K562 (cell line): ENCODE results near the gene LOC101059915.

Experiments
- ATAC-seq: fragments of 200-7000 bp; cut with Tn5 transposase; 3 replicates; pipeline ENCODE4 v1.9.1; 2020; ENCODE audit warnings: moderate library complexity
- BruUV-seq: library from RNA; stranded (reverse); fragments of 400-500 nt; replicated peaks from 2 replicates; lab custom pipeline; 2021; lab: Mats Ljungman, UMichigan
- CTCF ChIA-PET: fragments of 300-600 bp; formaldehyde crosslinking; extraction: SDS; loops from one replicate; lab custom pipeline; 2021; ENCODE audit warnings: low intra/inter-chr PET ratio; lab: Yijun Ruan, JAX
- POLR2A ChIA-PET: fragments of 300-600, 350-650 bp; sonication (Branson Sonifier 250); formaldehyde crosslinking; extraction: SDS; loops from one replicate; lab custom pipeline; 2021; ENCODE audit warnings: antibody characterized with exemption, inconsistent platforms; lab: Yijun Ruan, JAX
- DNase-seq, 4 experiments: peaks; one replicate each; pipeline versions ENCODE4 v3.0.0 to v3.0.0-alpha.2; 2011 to 2018; ENCODE audit warnings: low spot score in 3 of 4, mixed read lengths in 3 of 4; ENCODE audit errors: extremely low read depth in 1 of 4
- FAIRE-seq: peaks from 2 replicates; lab custom pipeline; 2011; peaks lifted over from hg19 to GRCh38; lab: Jason Lieb, UNC
- H2AFZ ChIP-seq: 2 replicates; pipeline ENCODE4 v1.6.0; 2011; ENCODE audit warnings: low read depth, low read length, control low read depth, inconsistent platforms
- H3K27ac ChIP-seq: fragments of 200-600 bp; 3 replicates; pipeline ENCODE4 v1.8.0; 2011; ENCODE audit warnings: low read depth, mild to moderate bottlenecking, control low read depth, inconsistent platforms, low read length, moderate library complexity, mixed read lengths; ENCODE audit errors: extremely low read depth
- H3K27me3 ChIP-seq, 2 experiments: fragments of 300-600 bp in 1 of 2; 2 replicates in 1 of 2; 3 replicates in 1 of 2; pipeline versions ENCODE4 v1.6.0 to v1.8.0; 2011; ENCODE audit warnings: inconsistent platforms in 2 of 2, low read length in 2 of 2, mild to moderate bottlenecking in 1 of 2, mixed read lengths in 1 of 2, moderate library complexity in 1 of 2; ENCODE audit not compliant: control insufficient read depth in 2 of 2, insufficient read depth in 2 of 2
- H3K36me3 ChIP-seq: fragments of 300-600 bp; 3 replicates; pipeline ENCODE4 v1.8.0; 2011; ENCODE audit warnings: mild to moderate bottlenecking, low read length, inconsistent platforms; ENCODE audit not compliant: control insufficient read depth, insufficient read depth
- H3K4me1 ChIP-seq, 2 experiments: fragments of 200-600 bp in 1 of 2; replicated peaks in 1 of 2; 2 replicates in 1 of 2; 3 replicates in 1 of 2; pipeline versions ENCODE4 v1.5.1 to v1.8.0; 2011; ENCODE audit warnings: inconsistent platforms in 2 of 2, low read length in 2 of 2, mild to moderate bottlenecking in 1 of 2, mixed read lengths in 1 of 2, moderate library complexity in 1 of 2; ENCODE audit not compliant: control insufficient read depth in 2 of 2, insufficient read depth in 2 of 2
- H3K4me2 ChIP-seq: 2 replicates; pipeline ENCODE4 v1.6.1; 2011; ENCODE audit warnings: low read length, control low read depth, inconsistent platforms, mixed read lengths; ENCODE audit not compliant: insufficient read depth
- H3K4me3 ChIP-seq: fragments of 200-600 bp; sonication (generic), shearing (Covaris generic); 2 replicates; pipeline ENCODE4 v1.5.1; 2016; ENCODE audit warnings: control low read depth, inconsistent platforms
- H3K79me2 ChIP-seq: fragments of 200-600 bp; 3 replicates; pipeline ENCODE4 v1.8.0; 2011; ENCODE audit warnings: low read length, inconsistent platforms; ENCODE audit not compliant: control insufficient read depth, insufficient read depth
- H3K9ac ChIP-seq, 2 experiments: 2 replicates each; pipeline versions ENCODE4 v1.6.0 to v1.6.1; 2011; ENCODE audit warnings: low read depth in 2 of 2, low read length in 2 of 2, control low read depth in 1 of 2, inconsistent platforms in 1 of 2, mild to moderate bottlenecking in 1 of 2, mixed read lengths in 1 of 2; ENCODE audit not compliant: insufficient read depth in 1 of 2
- H3K9me1 ChIP-seq: one replicate; pipeline ENCODE4 v1.6.0; 2011; ENCODE audit warnings: inconsistent platforms, mild to moderate bottlenecking, low read length, moderate library complexity; ENCODE audit not compliant: control insufficient read depth, insufficient read depth
- H3K9me3 ChIP-seq: replicated peaks from 2 replicates; pipeline ENCODE4 v1.5.1; 2011; ENCODE audit warnings: low read depth, low read length, inconsistent platforms; ENCODE audit not compliant: control insufficient read depth, insufficient read depth
- H4K20me1 ChIP-seq: replicated peaks from 2 replicates; pipeline ENCODE4 v1.6.1; 2011; ENCODE audit warnings: low read length, inconsistent platforms, mixed read lengths; ENCODE audit not compliant: control insufficient read depth, insufficient read depth
- ARNT ChIP-seq, 2 experiments: fragments of 450-650 bp; IDR thresholded peaks; 2 replicates each; pipeline ENCODE4 v1.6.1; 2016; ENCODE audit warnings: mild to moderate bottlenecking in 1 of 2
- BDP1 ChIP-seq: IDR thresholded peaks from 3 replicates; pipeline ENCODE4 v1.6.1; 2011; ENCODE audit not compliant: insufficient read length, insufficient read depth
- GTF2F1 ChIP-seq: IDR thresholded peaks from 2 replicates; pipeline ENCODE4 v1.6.1; 2011; ENCODE audit warnings: low read depth, low read length, improper control_type of control experiment
- NFXL1 ChIP-seq: fragments of 450-650 bp; formaldehyde crosslinking; IDR thresholded peaks from 2 replicates; pipeline ENCODE4 v1.4.0; 2021; ENCODE audit warnings: mild to moderate bottlenecking
- ZNF165 ChIP-seq: fragments of 250-450 bp; sonication (Bioruptor Pico); IDR thresholded peaks from 2 replicates; pipeline ENCODE4 v1.4.0; 2020; ENCODE audit warnings: borderline replicate concordance
- WGBS: fragments of 100-300 bp; shearing (Covaris generic); methylation state at CpG from one replicate; pipeline ENCODE4 v1.1.6; 2016; ENCODE audit warnings: low coverage, mixed read lengths; ENCODE audit not compliant: insufficient coverage; ENCODE audit errors: missing lambda C conversion rate; 5-methylcytosine and 5-hydroxymethylcytosine counted together
- in situ Hi-C: fragments of 300-500 bp; cut with MboI; formaldehyde crosslinking; loops from 4 replicates; pipeline ENCODE4 v1.15.0; 2018; ENCODE audit warnings: inconsistent platforms, mixed read lengths
- intact Hi-C: fragments of 100-400 bp; cut with micrococcal nuclease; formaldehyde crosslinking; loops from 2 replicates; pipeline ENCODE4 v1.14.2; 2022
- TF ChIP-seq, protein P1 (sequence below): fragments of 450-650 bp; conservative IDR thresholded peaks from 2 replicates; pipeline ENCODE4 v1.6.1; 2016; ENCODE audit warnings: missing genetic modification characterization, low read depth, mild to moderate bottlenecking, missing compliant biosample characterization, moderate library complexity
- TF ChIP-seq, protein P2 (sequence below), 2 experiments: fragments of 450-650 bp in 1 of 2; sonication (generic) in 1 of 2; formaldehyde crosslinking in 1 of 2; IDR thresholded peaks; 2 replicates each; pipeline versions ENCODE4 v1.7.1 to v1.9.0; 2016 to 2022; ENCODE audit warnings: inconsistent platforms in 1 of 2, mild to moderate bottlenecking in 1 of 2, missing genetic modification reagents in 1 of 2
- TF ChIP-seq, protein P3 (sequence below): fragments of 200-400 bp; formaldehyde crosslinking; IDR thresholded peaks from 2 replicates; pipeline ENCODE4 v1.6.1; 2017; ENCODE audit warnings: mild to moderate bottlenecking, low read depth, low read length, moderate library complexity

LOC101059915 gene

DNA sequence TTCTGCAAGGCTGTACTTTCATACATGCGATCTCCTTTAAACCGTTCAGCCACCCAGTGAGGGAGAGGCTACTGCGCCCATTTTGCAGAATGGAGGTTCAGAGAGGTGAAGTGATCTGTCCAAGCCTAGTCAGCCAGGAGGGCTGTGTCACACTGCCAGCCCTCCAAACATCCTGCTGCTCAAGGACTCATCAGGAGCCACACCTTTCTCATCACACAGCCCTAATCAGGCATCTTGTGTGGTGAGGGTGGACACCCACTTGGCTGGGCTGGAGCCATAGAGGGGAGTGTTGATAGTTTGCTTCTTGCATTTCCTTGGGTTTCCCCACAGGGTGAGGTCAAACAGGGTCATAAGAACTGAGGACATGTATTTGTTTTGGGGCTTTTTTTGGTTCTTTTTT is 43.6 kb upstream of the LOC101059915 start (continued):
- TF ChIP-seq ZNF165 (CRISPR knock-in tag) (no peak), ARNT (IDR thresholded peaks at IDR 0.05) (no peak), NFXL1 (CRISPR knock-in tag) (no peak), BDP1 (no peak), GTF2F1 (no peak)
- TF ChIP-seq, protein P1, sequence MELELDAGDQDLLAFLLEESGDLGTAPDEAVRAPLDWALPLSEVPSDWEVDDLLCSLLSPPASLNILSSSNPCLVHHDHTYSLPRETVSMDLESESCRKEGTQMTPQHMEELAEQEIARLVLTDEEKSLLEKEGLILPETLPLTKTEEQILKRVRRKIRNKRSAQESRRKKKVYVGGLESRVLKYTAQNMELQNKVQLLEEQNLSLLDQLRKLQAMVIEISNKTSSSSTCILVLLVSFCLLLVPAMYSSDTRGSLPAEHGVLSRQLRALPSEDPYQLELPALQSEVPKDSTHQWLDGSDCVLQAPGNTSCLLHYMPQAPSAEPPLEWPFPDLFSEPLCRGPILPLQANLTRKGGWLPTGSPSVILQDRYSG (tag), result no peak

DNA sequence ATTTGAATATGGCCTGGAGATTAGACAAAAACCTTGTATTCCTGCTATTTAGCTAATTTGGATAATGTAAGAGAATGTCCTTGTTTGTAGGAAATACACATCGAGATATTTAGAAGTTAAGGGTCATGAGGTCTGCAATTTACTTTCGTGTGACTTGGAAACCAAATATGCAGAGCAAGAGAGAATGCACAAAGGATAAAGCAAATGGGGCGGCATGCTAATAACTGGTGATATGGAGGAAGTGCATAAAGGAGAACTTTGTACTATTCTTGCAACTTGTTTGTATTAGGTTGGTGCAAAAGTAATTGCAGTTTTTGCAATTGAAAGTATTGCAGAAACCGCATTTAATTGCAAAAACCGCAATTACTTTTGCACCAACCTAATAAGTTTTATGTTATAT is 41.9 kb upstream of the LOC101059915 start:
- Histone ChIP-seq H3K36me3 (no peaks in the 10 kb centered on the region), H3K27me3 (peaks cover 0 to 4% of the 10 kb centered on the region in 2 experiments; a peak in 2 of 5 replicates), H3K9me3 (no peaks in the 10 kb centered on the region), H4K20me1 (no peaks in the 10 kb centered on the region), H2AFZ (no peak overlapping the region), H3K4me3 (no peak overlapping the region), H3K27ac (no peak overlapping the region), H3K79me2 (no peaks in the 10 kb centered on the region), H3K4me1 (peaks cover 2 to 4% of the 10 kb centered on the region in 2 experiments; a peak in 2 of 5 replicates), H3K9ac (no peak overlapping the region), H3K9me1 (no peaks in the 10 kb centered on the region), H3K4me2 (no peak overlapping the region)
- intact Hi-C loops (no loop called here), in situ Hi-C loops (no loop called here)
- TF ChIP-seq, protein P2, sequence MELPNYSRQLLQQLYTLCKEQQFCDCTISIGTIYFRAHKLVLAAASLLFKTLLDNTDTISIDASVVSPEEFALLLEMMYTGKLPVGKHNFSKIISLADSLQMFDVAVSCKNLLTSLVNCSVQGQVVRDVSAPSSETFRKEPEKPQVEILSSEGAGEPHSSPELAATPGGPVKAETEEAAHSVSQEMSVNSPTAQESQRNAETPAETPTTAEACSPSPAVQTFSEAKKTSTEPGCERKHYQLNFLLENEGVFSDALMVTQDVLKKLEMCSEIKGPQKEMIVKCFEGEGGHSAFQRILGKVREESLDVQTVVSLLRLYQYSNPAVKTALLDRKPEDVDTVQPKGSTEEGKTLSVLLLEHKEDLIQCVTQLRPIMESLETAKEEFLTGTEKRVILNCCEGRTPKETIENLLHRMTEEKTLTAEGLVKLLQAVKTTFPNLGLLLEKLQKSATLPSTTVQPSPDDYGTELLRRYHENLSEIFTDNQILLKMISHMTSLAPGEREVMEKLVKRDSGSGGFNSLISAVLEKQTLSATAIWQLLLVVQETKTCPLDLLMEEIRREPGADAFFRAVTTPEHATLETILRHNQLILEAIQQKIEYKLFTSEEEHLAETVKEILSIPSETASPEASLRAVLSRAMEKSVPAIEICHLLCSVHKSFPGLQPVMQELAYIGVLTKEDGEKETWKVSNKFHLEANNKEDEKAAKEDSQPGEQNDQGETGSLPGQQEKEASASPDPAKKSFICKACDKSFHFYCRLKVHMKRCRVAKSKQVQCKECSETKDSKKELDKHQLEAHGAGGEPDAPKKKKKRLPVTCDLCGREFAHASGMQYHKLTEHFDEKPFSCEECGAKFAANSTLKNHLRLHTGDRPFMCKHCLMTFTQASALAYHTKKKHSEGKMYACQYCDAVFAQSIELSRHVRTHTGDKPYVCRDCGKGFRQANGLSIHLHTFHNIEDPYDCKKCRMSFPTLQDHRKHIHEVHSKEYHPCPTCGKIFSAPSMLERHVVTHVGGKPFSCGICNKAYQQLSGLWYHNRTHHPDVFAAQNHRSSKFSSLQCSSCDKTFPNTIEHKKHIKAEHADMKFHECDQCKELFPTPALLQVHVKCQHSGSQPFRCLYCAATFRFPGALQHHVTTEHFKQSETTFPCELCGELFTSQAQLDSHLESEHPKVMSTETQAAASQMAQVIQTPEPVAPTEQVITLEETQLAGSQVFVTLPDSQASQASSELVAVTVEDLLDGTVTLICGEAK (IDR thresholded peaks at IDR 0.05), result 0 out of 2 replicates have a peak, but pooled peaks have one; percentile 20
- TF ChIP-seq, protein P2 (CRISPR knock-in tag; IDR thresholded peaks at IDR 0.05), result no peak
- TF ChIP-seq, protein P3, sequence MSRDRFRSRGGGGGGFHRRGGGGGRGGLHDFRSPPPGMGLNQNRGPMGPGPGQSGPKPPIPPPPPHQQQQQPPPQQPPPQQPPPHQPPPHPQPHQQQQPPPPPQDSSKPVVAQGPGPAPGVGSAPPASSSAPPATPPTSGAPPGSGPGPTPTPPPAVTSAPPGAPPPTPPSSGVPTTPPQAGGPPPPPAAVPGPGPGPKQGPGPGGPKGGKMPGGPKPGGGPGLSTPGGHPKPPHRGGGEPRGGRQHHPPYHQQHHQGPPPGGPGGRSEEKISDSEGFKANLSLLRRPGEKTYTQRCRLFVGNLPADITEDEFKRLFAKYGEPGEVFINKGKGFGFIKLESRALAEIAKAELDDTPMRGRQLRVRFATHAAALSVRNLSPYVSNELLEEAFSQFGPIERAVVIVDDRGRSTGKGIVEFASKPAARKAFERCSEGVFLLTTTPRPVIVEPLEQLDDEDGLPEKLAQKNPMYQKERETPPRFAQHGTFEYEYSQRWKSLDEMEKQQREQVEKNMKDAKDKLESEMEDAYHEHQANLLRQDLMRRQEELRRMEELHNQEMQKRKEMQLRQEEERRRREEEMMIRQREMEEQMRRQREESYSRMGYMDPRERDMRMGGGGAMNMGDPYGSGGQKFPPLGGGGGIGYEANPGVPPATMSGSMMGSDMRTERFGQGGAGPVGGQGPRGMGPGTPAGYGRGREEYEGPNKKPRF, result no peak
- no peak for DNase-seq
- ChIA-PET POLR2A (no interaction called here), CTCF (no interaction called here)
- BruUV-seq, result no TSS peak
- ATAC-seq, result no peak
- FAIRE-seq, result no peak
- WGBS, result 31% methylated on average over 5 of the region's 5 CpGs
